IPS DF 6.9 (cell line): Measurements from ENCODE around the gene GALNTL6.

Experiments
- DNase-seq: peaks from one replicate; pipeline ENCODE4 v3.0.0-alpha.2; 2013; ENCODE audit warnings: low read depth, low spot score
- H3K27ac ChIP-seq: one replicate; pipeline ENCODE4 v1.5.1; 2013; ENCODE audit warnings: low read length, control low read depth
- H3K27me3 ChIP-seq: 2 replicates; pipeline ENCODE4 v1.6.1; 2013; ENCODE audit warnings: mild to moderate bottlenecking, low read length; ENCODE audit not compliant: control insufficient read depth, insufficient read depth
- H3K36me3 ChIP-seq: 2 replicates; pipeline ENCODE4 v1.6.1; 2013; ENCODE audit warnings: low read length; ENCODE audit not compliant: control insufficient read depth, insufficient read depth
- H3K4me1 ChIP-seq: 2 replicates; pipeline ENCODE4 v1.6.1; 2013; ENCODE audit warnings: low read length; ENCODE audit not compliant: control insufficient read depth, insufficient read depth
- H3K4me3 ChIP-seq: 2 replicates; pipeline ENCODE4 v1.5.1; 2013; ENCODE audit warnings: mild to moderate bottlenecking, low read length
- H3K9me3 ChIP-seq: 2 replicates; pipeline ENCODE4 v1.6.1; 2013; ENCODE audit warnings: low read length, inconsistent platforms; ENCODE audit not compliant: control insufficient read depth, insufficient read depth
- WGBS: extraction: QIAGEN DNeasy Blood & Tissue Kit; methylation state at CpG from one replicate; pipeline ENCODE4 v1.1.7; 2013; ENCODE audit warnings: mixed read lengths, missing lambda C conversion rate; ENCODE audit not compliant: insufficient read length, insufficient coverage; 5-methylcytosine and 5-hydroxymethylcytosine counted together

The GALNTL6 gene

GRCh38 chr4:172245516-172245915 is 432.3 kb downstream of the GALNTL6 start:
- Histone ChIP-seq H3K9me3 (no peaks in the 10 kb centered on the region), H3K4me3 (no peak overlapping the region), H3K27ac (no peak overlapping the region), H3K4me1 (no peaks in the 10 kb centered on the region), H3K27me3 (no peaks in the 10 kb centered on the region), H3K36me3 (no peaks in the 10 kb centered on the region)
- no peak for DNase-seq

GRCh38 chr4:172253409-172253808 is 440.2 kb downstream of the GALNTL6 start:
- Histone ChIP-seq H3K27ac (no peak overlapping the region), H3K9me3 (no peaks in the 10 kb centered on the region), H3K4me3 (no peak overlapping the region), H3K4me1 (no peaks in the 10 kb centered on the region), H3K36me3 (no peaks in the 10 kb centered on the region), H3K27me3 (no peaks in the 10 kb centered on the region)
- DNase-seq, result no peak
- no CpG with 5 or more reads among the region's 1 CpG for WGBS

GRCh38 chr4:172256820-172257219 is 443.6 kb downstream of the GALNTL6 start:
- no CpG with 5 or more reads among the region's 1 CpG for whole genome bisulfite sequencing
- no peaks in the 10 kb centered on the region for H3K27me3 ChIP-seq

GRCh38 chr4:172270397-172270796 is 457.2 kb downstream of the GALNTL6 start:
- no peaks in the 10 kb centered on the region for H3K9me3 ChIP-seq
- no peaks in the 10 kb centered on the region for H3K36me3 ChIP-seq
- no peak overlapping the region for H3K4me3 ChIP-seq
- no peaks in the 10 kb centered on the region for H3K4me1 ChIP-seq
- no CpG with 5 or more reads among the region's 2 CpGs for WGBS
- no peaks in the 10 kb centered on the region for H3K27me3 ChIP-seq
- no peak overlapping the region for H3K27ac ChIP-seq
- no peak for DNase-seq

More at GRCh38 chr4:172256820-172257219, 443.6 kb downstream of the GALNTL6 start:
- Histone ChIP-seq H3K4me1 (no peaks in the 10 kb centered on the region), H3K4me3 (no peak overlapping the region), H3K27ac (no peak overlapping the region), H3K9me3 (no peaks in the 10 kb centered on the region), H3K36me3 (no peaks in the 10 kb centered on the region)
- DNase-seq, result no peak

- H3K4me1 ChIP-seq, result no peaks in the 10 kb centered on the region
- no peaks in the 10 kb centered on the region for H3K36me3 ChIP-seq
- H3K27me3 ChIP-seq, result no peaks in the 10 kb centered on the region
- no peak overlapping the region for H3K27ac ChIP-seq
- no peak overlapping the region for H3K4me3 ChIP-seq
- H3K9me3 ChIP-seq, result no peaks in the 10 kb centered on the region
- DNase-seq, result no peak
Observed at GRCh38 chr4:172287117-172287516, 473.9 kb downstream of the GALNTL6 start.

- no peak overlapping the region for H3K27ac ChIP-seq
- H3K4me3 ChIP-seq, result no peak overlapping the region
- no peak for DNase-seq
- no peaks in the 10 kb centered on the region for H3K4me1 ChIP-seq
- H3K36me3 ChIP-seq, result no peaks in the 10 kb centered on the region
- WGBS, result no CpG with 5 or more reads among the region's 1 CpG
- no peaks in the 10 kb centered on the region for H3K27me3 ChIP-seq
- H3K9me3 ChIP-seq, result no peaks in the 10 kb centered on the region
Observed at GRCh38 chr4:172305698-172306097, 492.5 kb downstream of the GALNTL6 start.

- Histone ChIP-seq H3K4me1 (no peaks in the 10 kb centered on the region), H3K36me3 (no peaks in the 10 kb centered on the region), H3K27ac (no peak overlapping the region), H3K27me3 (no peaks in the 10 kb centered on the region), H3K9me3 (no peaks in the 10 kb centered on the region), H3K4me3 (no peak overlapping the region)
- no peak for DNase-seq
- no CpG with 5 or more reads among the region's 2 CpGs for WGBS
Observed at GRCh38 chr4:172308078-172308477, 494.9 kb downstream of the GALNTL6 start.

- no CpG with 5 or more reads among the region's 3 CpGs for WGBS
- Histone ChIP-seq H3K27ac (no peak overlapping the region), H3K4me1 (no peaks in the 10 kb centered on the region), H3K4me3 (no peak overlapping the region), H3K27me3 (no peaks in the 10 kb centered on the region), H3K9me3 (no peaks in the 10 kb centered on the region), H3K36me3 (no peaks in the 10 kb centered on the region)
- DNase-seq, result no peak
Observed at GRCh38 chr4:172311682-172312081, 498.5 kb downstream of the GALNTL6 start.

GRCh38 chr4:172323288-172323687 is 510.1 kb downstream of the GALNTL6 start:
- Histone ChIP-seq H3K9me3 (no peaks in the 10 kb centered on the region), H3K36me3 (no peaks in the 10 kb centered on the region), H3K4me1 (no peaks in the 10 kb centered on the region), H3K27me3 (no peaks in the 10 kb centered on the region), H3K27ac (no peak overlapping the region), H3K4me3 (no peak overlapping the region)
- WGBS, result no CpG with 5 or more reads among the region's 2 CpGs
- no peak for DNase-seq

GRCh38 chr4:172344308-172344938 is 531.2 kb downstream of the GALNTL6 start:
- Histone ChIP-seq H3K27ac (no peak overlapping the region), H3K4me1 (no peaks in the 10 kb centered on the region), H3K4me3 (no peak overlapping the region), H3K9me3 (no peaks in the 10 kb centered on the region), H3K36me3 (no peaks in the 10 kb centered on the region), H3K27me3 (no peaks in the 10 kb centered on the region)
- WGBS, result no CpG with 5 or more reads among the region's 5 CpGs
- no peak for DNase-seq

GRCh38 chr4:172348426-172348825 is 535.2 kb downstream of the GALNTL6 start:
- WGBS, result no CpG with 5 or more reads among the region's 2 CpGs
- Histone ChIP-seq H3K27ac (no peak overlapping the region), H3K4me3 (no peak overlapping the region), H3K4me1 (no peaks in the 10 kb centered on the region), H3K36me3 (no peaks in the 10 kb centered on the region), H3K27me3 (no peaks in the 10 kb centered on the region), H3K9me3 (no peaks in the 10 kb centered on the region)
- no peak for DNase-seq
